Prostate gland (tissue), 2 donors: ENCODE data around the gene SUMF1. TPM values are rescaled to one million over a fixed set of nuclear protein-coding genes. Genes with fewer than 3 reads are reported as not detected.

Experiments used
- DNase-seq: peaks from one replicate; pipeline ENCODE4 v3.0.0-alpha.2; 2019; ENCODE audit warnings: low spot score
- H3K27ac ChIP-seq, 2 donors: fragments of 200-600 bp; sonication (generic); 2 replicates each; pipeline ENCODE4 v1.5.1; 2017 to 2019
- H3K27me3 ChIP-seq: fragments of 200-600 bp; sonication (generic); replicated peaks from 2 replicates; pipeline ENCODE4 v1.5.1; 2019; ENCODE audit not compliant: insufficient read depth
- H3K36me3 ChIP-seq, 2 donors: fragments of 200-600 bp; sonication (generic); 1 replicate in 1 of 2; 2 replicates in 1 of 2; pipeline versions ENCODE4 v1.5.1 to v1.8.1; 2017 to 2019
- H3K4me1 ChIP-seq: fragments of 200-600 bp; sonication (generic); replicated peaks from 2 replicates; pipeline ENCODE4 v1.5.1; 2019
- H3K4me3 ChIP-seq, 2 donors: fragments of 200-600 bp; sonication (generic); 2 replicates each; pipeline ENCODE4 v1.5.1; 2017 to 2019
- H3K9me3 ChIP-seq: fragments of 200-600 bp; sonication (generic); 2 replicates; pipeline ENCODE4 v1.5.1; 2017
- CTCF ChIP-seq, 4 experiments: fragments of 200-600 bp in 2 of 4; fragments of 450-650 bp in 2 of 4; sonication (generic) in 2 of 4; IDR thresholded peaks; 1 replicate in 3 of 4; 2 replicates in 1 of 4; pipeline ENCODE4 v1.5.1; 2016 to 2019; ENCODE audit warnings: antibody characterized with exemption in 4 of 4, mild to moderate bottlenecking in 2 of 4, moderate library complexity in 2 of 4
- POLR2A ChIP-seq: fragments of 450-650 bp; IDR thresholded peaks from one replicate; pipeline ENCODE4 v1.6.1; 2016; ENCODE audit warnings: antibody characterized with exemption, mild to moderate bottlenecking
- POLR2AphosphoS5 ChIP-seq: sonication (generic); formaldehyde crosslinking; IDR thresholded peaks from one replicate; pipeline ENCODE4 v1.6.1; 2017; ENCODE audit warnings: antibody characterized with exemption
- WGBS: methylation state at CpG from one replicate; pipeline ENCODE4 v1.1.5; 2018; 5-methylcytosine and 5-hydroxymethylcytosine counted together
- intact Hi-C: fragments of 100-400 bp; cut with DNase I; formaldehyde crosslinking; loops from one replicate; pipeline ENCODE4 v1.14.2; 2022
- total RNA-seq, 2 donors: library from RNA; depleted of rRNA; stranded (reverse); fragments of >200 nt; gene quantifications; one replicate each; pipeline ENCODE4 v1.1.0, GENCODE V29; 2016

The SUMF1 gene
- total RNA-seq, 2 donors from 2014 or later, result 58.5 to 59.1 TPM

GRCh38 chr3:4497843-4498324 is 30.8 kb upstream of the SUMF1 start:
- TF ChIP-seq POLR2A (no peak), POLR2AphosphoS5 (no peak), CTCF (IDR thresholded peaks at IDR 0.05) (no peak)
- no peak for DNase-seq
- Histone ChIP-seq H3K27me3 (no peaks in the 10 kb centered on the region), H3K36me3 (no peaks in the 10 kb centered on the region), H3K4me1 (no peaks in the 10 kb centered on the region), H3K9me3 (no peaks in the 10 kb centered on the region), H3K4me3 (no peak overlapping the region), H3K27ac (no peak overlapping the region)
- 37% methylated on average over 1 of the region's 1 CpG for WGBS
- intact Hi-C loops, result no loop called here

GRCh38 chr3:4497005-4497692 is 30.1 kb upstream of the SUMF1 start:
- H3K4me1 ChIP-seq, result no peaks in the 10 kb centered on the region
- WGBS, result 56% methylated on average over 5 of the region's 5 CpGs
- TF ChIP-seq POLR2A (no peak), CTCF (IDR thresholded peaks at IDR 0.05) (no peak), POLR2AphosphoS5 (no peak)

GRCh38 chr3:4496087-4496452 is 29.0 kb upstream of the SUMF1 start:
- intact Hi-C loops, result no loop called here
- H3K27me3 ChIP-seq, result no peaks in the 10 kb centered on the region
- no peak overlapping the region for H3K4me3 ChIP-seq
- no peak for DNase-seq
- no peaks in the 10 kb centered on the region for H3K9me3 ChIP-seq
- no peaks in the 10 kb centered on the region for H3K36me3 ChIP-seq
- TF ChIP-seq POLR2A (no peak), POLR2AphosphoS5 (no peak), CTCF (IDR thresholded peaks at IDR 0.05) (no peak)
- H3K27ac ChIP-seq, result peak overlapping the region in 1 of 2 donors; percentile 88
- 51% methylated on average over 3 of the region's 3 CpGs for WGBS
- H3K4me1 ChIP-seq, result no peaks in the 10 kb centered on the region

More at GRCh38 chr3:4497005-4497692, 30.1 kb upstream of the SUMF1 start:
- no peaks in the 10 kb centered on the region for H3K36me3 ChIP-seq
- no peak overlapping the region for H3K4me3 ChIP-seq
- no peak overlapping the region for H3K27ac ChIP-seq
- DNase-seq, result no peak
- intact Hi-C loops, result no loop called here
- H3K27me3 ChIP-seq, result no peaks in the 10 kb centered on the region
- H3K9me3 ChIP-seq, result no peaks in the 10 kb centered on the region

- no peak for DNase-seq
- 71% methylated on average over 3 of the region's 3 CpGs for WGBS
- intact Hi-C loops, result loop anchor here (2.0 kb wide), 1 partner anchor 87 kb away; no protein-coding TSS in a partner anchor
- peak overlapping the region; percentile 35 to 88 for H3K27ac ChIP-seq
- no peaks in the 10 kb centered on the region for H3K9me3 ChIP-seq
- TF ChIP-seq POLR2A, result no peak
- no peak for TF ChIP-seq POLR2AphosphoS5
- no peak for TF ChIP-seq CTCF (IDR thresholded peaks at IDR 0.05)
- H3K4me3 ChIP-seq, result peak overlapping the region in 1 of 2 donors; percentile 71
- no peaks in the 10 kb centered on the region for H3K36me3 ChIP-seq
- no peaks in the 10 kb centered on the region for H3K27me3 ChIP-seq
- no peaks in the 10 kb centered on the region for H3K4me1 ChIP-seq
Measured at GRCh38 chr3:4495294-4496086, 28.4 kb upstream of the SUMF1 start.
